Measurements from ENCODE around the gene MED28. TPM values are rescaled to one million over a fixed set of nuclear protein-coding genes. Genes with fewer than 3 reads are reported as not detected.

Gene MED28
- 4.4 and 6.2 TPM in 2 replicates for total RNA-seq

GRCh38 chr4:17614416-17615299, at the start of gene MED28:
Gene MED28 (plus strand): TSS chr4:17614641. CDS start chr4:17614655, 14 bp downstream.

GRCh38 chr4:17576932-17577664, 37.3 kb upstream of the MED28 start, which contains the start of gene LAP3:
Gene LAP3 (plus strand): TSS chr4:17577198. CDS start chr4:17577466, 268 bp downstream.

Other genes with a start within 250 kb of the MED28 start
- 5.3 and 7.3 TPM in 2 replicates for gene QDPR, start 102.6 kb upstream of the MED28 start, total RNA-seq
- not detected in 2 replicates for gene CLRN2, start 99.5 kb upstream of the MED28 start, total RNA-seq
- 57.2 and 61.8 TPM in 2 replicates for gene LAP3, start 37.4 kb upstream of the MED28 start, total RNA-seq
- gene FAM184B, start 167.0 kb downstream of the MED28 start, total RNA-seq, result 0.12 TPM in 1 of 2 replicates, not detected in the other
- gene DCAF16, start 196.1 kb downstream of the MED28 start, total RNA-seq, result 16.2 and 17.5 TPM in 2 replicates
- 0.70 and 4.8 TPM in 2 replicates for gene NCAPG, start 196.3 kb downstream of the MED28 start, total RNA-seq

Measured in pericardium fibroblast (primary cell).